Memory B cell (primary cell): ENCODE measurements around the gene TTLL11.
"Not testable (repeated sequence)": the region's sequence is repeated elsewhere in the genome, so short reads cannot be mapped to it uniquely, and the experiment has no call there.

Experiments used
- ATAC-seq: fragments of 150-1000 bp; cut with Tn5 transposase; 2 replicates; pipeline ENCODE4 v1.10.0; 2021; ENCODE audit warnings: low read depth, mild to moderate bottlenecking, moderate library complexity
- DNase-seq, 2 donors: peaks; one replicate each; pipeline ENCODE4 v3.0.0; 2022; ENCODE audit warnings: low spot score in 2 of 2
- H3K27ac Mint-ChIP-seq: one replicate; pipeline ENCODE4 v1.8.0; 2022; ENCODE audit warnings: mild to moderate bottlenecking, moderate library complexity, mixed read lengths
- H3K27me3 Mint-ChIP-seq: one replicate; pipeline ENCODE4 v1.8.0; 2022; ENCODE audit warnings: mixed read lengths
- H3K36me3 Mint-ChIP-seq: one replicate; pipeline ENCODE4 v1.8.0; 2022; ENCODE audit warnings: mild to moderate bottlenecking, mixed read lengths
- H3K4me1 Mint-ChIP-seq: one replicate; pipeline ENCODE4 v1.8.0; 2022; ENCODE audit warnings: mixed read lengths
- H3K4me3 Mint-ChIP-seq: one replicate; pipeline ENCODE4 v1.8.0; 2022; ENCODE audit warnings: mild to moderate bottlenecking, moderate library complexity, mixed read lengths
- H3K9me3 Mint-ChIP-seq: one replicate; pipeline ENCODE4 v1.8.0; 2022; ENCODE audit warnings: mixed read lengths

TTLL11 gene

DNA sequence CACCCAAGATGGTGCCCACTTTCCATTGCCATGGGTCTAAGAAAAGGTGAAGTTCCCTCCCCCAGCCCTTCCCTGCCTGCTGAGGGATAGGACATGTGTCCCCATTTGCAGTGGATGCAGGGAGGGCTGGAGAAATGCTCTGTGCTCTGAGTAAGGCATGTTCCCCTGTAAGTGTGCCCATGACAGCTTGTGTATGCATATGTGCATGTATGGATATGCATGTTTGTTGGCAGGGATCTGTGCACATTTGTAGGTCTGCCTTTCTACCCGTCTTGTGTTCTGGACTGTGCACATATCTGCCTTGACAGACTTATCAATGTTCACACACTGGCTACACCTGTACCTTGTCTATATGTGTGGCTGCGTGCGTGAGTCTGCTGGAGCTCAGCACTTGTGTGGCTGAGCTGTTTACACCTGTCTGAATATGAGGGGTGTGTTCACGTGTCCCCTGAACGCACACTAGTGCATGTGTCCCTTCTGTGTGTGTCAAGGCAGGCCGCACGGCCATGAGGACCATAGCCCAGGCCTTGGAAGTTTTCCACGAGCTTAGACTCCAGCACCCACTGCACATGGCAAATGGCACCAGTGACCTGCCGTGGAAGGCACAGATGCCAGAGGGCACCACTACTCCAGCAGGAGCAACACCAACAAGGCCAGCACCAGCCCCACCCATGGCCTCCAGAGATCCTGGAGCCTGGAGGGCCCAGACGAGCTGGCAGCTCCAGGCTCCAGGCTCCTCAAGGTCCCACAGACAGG, 27.4 kb upstream of the TTLL11 start:
- H3K27ac Mint-ChIP-seq, result no peak overlapping the region
- DNase-seq, result no peak
- no peaks in the 10 kb centered on the region for H3K9me3 Mint-ChIP-seq
- H3K4me1 Mint-ChIP-seq, result peaks cover 6% of the 10 kb centered on the region
- H3K27me3 Mint-ChIP-seq, result peaks cover 15% of the 10 kb centered on the region
- no peaks in the 10 kb centered on the region for H3K36me3 Mint-ChIP-seq
- no peak for ATAC-seq
- no peak overlapping the region for H3K4me3 Mint-ChIP-seq

DNA sequence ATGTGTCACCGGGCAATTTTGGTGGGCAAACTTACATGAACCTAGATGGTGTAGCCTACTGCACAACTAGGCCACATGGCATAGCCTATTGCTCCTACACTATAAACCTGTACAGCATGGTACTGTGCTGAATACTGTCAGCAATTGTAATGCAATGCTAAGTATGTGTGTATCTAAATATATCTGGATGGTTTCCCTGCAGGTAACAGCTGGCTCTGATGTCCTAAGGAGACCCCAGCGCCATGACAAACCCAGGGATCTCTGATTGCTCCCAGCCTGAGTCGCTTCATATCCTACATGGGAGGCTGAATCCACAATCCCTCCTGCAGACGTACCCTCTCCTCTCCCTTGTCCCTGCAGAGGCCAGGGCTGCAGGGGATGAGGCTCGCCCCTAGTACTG, 26.6 kb upstream of the TTLL11 start:
- Mint-ChIP-seq H3K9me3 (no peaks in the 10 kb centered on the region), H3K4me1 (peaks cover 3% of the 10 kb centered on the region), H3K36me3 (no peaks in the 10 kb centered on the region), H3K27me3 (peaks cover 14% of the 10 kb centered on the region), H3K27ac (no peak overlapping the region), H3K4me3 (no peak overlapping the region)
- DNase-seq, result no peak
- no peak for ATAC-seq

DNA sequence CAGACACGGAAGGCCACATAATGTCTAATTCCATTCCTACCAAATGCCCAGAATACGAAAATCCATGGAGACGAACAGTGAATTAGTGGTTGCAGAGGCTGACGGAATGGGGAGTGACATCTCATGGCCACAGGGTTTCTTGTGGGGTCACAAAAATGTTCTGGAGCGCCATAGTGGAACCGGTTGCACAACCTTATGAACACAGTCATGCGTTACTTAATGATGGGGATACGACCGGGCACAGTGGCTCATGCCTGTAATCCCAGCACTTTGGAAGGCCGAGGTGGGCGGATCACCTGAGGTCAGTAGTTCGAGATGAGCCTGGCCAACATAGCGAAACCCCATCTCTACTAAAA, 26.0 kb upstream of the TTLL11 start:
- Mint-ChIP-seq H3K9me3 (no peaks in the 10 kb centered on the region), H3K36me3 (no peaks in the 10 kb centered on the region), H3K4me1 (peaks cover 3% of the 10 kb centered on the region), H3K4me3 (no peak overlapping the region), H3K27me3 (peaks cover 10% of the 10 kb centered on the region), H3K27ac (no peak overlapping the region)
- ATAC-seq (no peak), DNase-seq (no peak)

DNA sequence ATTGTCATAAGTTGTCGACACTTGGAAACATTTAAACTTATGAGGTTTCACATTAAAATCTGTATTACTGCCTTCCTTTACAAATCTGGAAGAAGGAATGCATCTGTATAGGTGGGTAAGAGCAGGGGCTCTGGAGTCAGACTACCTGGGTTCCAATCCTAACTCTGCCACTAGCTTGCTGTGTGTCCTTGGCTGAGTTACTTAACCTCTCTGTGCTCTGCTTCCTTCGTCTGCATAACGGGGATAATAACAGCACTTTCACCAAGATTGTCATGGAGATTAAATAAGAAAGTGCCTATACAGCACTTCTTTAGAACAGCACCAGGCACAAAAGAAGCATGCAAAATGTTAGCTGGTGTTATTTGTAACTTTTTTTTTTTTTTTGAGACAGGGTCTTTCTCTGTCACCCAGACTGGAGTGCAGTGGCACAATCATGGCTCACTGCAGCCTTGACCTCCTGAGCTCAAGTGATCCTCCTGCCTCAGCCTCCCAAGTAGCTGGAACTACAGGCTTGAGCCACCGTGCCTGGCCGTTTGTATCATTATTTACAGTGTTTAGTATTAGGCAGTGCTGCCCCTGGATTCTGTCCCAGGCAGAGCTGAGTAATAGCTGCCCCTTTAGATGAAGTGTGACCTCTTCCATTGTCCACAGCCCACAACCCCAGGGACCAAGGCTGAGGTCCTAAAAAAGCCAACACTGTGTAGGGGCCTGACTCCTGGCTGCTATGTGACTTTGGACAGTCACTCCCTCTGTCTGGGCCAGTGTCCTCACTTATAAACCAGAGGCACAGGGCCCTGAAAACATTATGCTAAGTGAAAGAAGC, 25.4 kb upstream of the TTLL11 start:
- Mint-ChIP-seq H3K36me3 (no peaks in the 10 kb centered on the region), H3K4me3 (no peak overlapping the region), H3K4me1 (peaks cover 3% of the 10 kb centered on the region), H3K9me3 (no peaks in the 10 kb centered on the region), H3K27me3 (peaks cover 9% of the 10 kb centered on the region), H3K27ac (no peak overlapping the region)
- DNase-seq (no peak), ATAC-seq (no peak)

DNA sequence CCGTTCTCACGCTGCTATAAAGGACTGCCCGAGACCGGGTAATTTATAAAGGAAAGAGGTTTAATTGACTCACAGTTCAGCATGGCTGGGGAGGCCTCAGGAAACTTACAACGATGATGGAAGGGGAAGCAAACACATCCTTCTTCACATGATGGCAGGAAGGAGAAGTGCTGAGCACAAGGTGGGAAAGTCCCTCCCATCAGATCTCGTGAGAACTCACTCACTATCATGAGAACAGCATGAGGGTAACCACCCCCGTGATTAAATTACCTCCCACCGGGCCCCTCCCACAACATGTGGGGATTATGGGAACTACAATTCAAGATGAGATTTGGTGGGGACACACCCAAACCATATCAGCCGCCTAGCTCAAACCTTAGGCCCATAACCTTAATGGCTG, 24.1 kb upstream of the TTLL11 start:
- ATAC-seq, result peak; percentile 34
- H3K36me3 Mint-ChIP-seq, H3K27ac Mint-ChIP-seq: not testable (repeated sequence)

DNA sequence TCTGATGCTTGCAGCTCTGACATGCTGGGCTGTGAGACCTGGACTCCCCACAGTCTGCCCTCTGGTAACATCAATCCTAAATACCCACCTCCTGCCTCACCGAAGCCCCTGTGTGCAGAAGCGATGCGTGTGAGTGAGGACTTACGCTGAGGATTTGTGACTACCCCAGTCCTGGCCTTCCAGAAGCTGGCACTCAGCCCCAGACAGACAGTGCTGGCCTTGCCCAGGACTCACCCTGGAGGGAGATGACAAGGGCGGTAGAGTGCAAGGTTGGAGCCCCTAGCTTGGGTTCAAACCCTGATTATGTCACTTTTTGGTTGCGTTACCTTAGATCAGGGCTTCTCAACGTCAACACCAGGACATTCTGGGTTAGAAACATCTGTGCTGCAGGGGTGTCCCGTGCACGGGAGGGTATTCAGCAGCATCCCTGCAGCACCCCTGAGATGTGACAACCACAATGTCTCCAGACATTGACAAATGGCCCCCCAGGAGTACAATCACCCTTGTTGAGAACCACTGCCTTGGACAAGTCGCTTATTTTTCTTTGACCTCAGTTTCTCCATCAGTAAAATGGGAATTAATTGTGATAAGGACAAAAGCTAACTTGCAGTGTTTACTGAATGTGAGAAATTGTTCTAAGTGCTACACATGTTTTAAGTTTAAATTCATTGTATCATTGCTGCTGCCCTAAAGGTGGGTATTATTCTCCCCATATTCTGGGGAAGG, 23.5 kb upstream of the TTLL11 start:
- H3K36me3 Mint-ChIP-seq, result no peaks in the 10 kb centered on the region
- no peak for DNase-seq
- no peak overlapping the region for H3K27ac Mint-ChIP-seq
- H3K9me3 Mint-ChIP-seq, result no peaks in the 10 kb centered on the region
- H3K4me1 Mint-ChIP-seq, result no peaks in the 10 kb centered on the region
- no peak overlapping the region for H3K4me3 Mint-ChIP-seq
- H3K27me3 Mint-ChIP-seq, result peaks cover 14% of the 10 kb centered on the region
- no peak for ATAC-seq

More for the DNA sequence above, 24.1 kb upstream of the TTLL11 start:
- H3K4me1 Mint-ChIP-seq, H3K9me3 Mint-ChIP-seq, H3K4me3 Mint-ChIP-seq, DNase-seq: not testable (repeated sequence)
- peaks cover 13% of the 10 kb centered on the region for H3K27me3 Mint-ChIP-seq

DNA sequence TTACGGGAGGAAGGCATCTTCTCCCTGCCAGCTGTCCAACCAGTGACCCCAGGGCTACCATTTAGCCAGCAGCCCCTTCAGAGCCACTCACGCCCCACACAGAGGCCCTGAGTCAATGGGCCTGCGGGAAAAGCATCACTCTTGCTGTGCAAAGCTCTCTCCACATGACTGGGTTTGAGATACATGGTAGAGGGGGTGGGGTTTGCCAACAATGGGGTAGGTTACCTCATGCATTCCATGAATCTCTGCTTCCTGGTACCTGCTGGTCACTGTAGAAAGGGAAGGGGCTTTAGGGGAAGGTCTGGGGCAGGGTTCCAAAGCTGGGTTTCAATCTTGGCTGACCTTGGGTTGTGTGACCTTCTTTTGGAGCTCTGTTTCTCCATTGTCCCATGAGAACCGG, 22.9 kb upstream of the TTLL11 start:
- Mint-ChIP-seq H3K4me1 (no peaks in the 10 kb centered on the region), H3K27ac (no peak overlapping the region), H3K4me3 (no peak overlapping the region), H3K9me3 (no peaks in the 10 kb centered on the region), H3K36me3 (no peaks in the 10 kb centered on the region), H3K27me3 (peaks cover 14% of the 10 kb centered on the region)
- ATAC-seq, result no peak
- DNase-seq, result no peak

DNA sequence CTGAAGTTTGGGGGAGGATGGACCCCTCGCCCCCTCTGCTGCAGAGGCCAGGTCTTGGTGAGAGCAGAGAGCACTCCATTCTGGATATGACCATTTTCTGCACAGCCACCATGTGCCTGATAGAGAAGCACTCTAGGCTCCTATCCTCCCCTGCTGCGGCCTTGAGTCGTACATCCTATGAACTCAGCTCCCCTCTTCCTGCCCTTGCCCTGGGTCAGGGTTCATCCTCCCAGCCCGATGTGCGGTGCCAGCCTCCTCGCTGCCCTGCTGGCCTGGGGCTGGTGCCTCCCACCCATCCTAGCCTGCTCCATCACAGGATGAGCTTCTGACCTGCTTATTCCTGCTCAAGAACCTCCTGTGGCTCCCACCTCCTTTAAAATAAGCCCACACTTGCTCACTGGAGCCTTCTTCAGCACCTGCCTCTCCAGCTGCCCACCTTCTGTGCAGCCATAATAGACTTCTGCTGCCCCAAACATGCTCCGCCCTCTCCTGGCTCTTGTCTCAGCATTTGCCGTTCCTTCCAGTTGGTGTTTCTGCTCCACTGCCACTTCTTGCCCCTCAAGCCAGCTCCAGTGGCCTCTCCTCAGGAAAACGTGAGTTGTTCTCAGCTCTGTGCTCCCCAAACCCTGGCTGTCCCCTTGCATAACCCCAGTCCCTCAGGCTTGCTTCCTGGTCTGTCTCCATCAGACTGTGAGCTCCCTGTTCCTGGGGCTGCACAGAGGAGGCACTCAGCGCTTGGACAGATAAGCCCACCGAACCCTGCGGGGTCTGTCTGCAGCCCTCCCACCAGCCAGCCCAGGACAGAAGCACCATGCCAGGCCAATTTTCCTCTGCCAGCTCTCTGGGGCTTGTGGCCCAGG, 22.3 kb upstream of the TTLL11 start:
- H3K4me1 Mint-ChIP-seq, result no peaks in the 10 kb centered on the region

DNA sequence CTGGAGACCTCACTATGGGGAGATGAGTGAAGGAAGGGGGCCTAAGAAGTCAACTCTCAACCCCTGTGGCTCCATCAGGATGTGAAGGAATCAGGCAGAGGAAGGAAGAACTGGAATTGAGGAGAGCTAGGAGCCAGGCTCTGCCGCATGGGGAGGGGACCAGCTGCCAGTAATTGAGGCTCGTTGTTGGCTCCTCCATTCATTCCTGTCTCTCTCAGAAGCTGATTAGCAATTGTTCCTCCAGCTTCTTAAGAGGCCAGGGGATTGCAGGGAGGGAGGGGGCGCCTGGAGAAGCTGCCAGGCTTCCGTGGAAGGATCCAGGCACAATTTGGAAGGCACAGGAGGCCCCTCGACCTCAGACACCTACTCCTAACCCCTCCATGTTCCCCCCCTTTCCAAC, 20.5 kb upstream of the TTLL11 start:
- DNase-seq (no peak), ATAC-seq (no peak)
- Mint-ChIP-seq H3K36me3 (no peaks in the 10 kb centered on the region), H3K27me3 (peaks cover 20% of the 10 kb centered on the region), H3K4me3 (no peak overlapping the region), H3K9me3 (no peaks in the 10 kb centered on the region), H3K4me1 (no peaks in the 10 kb centered on the region), H3K27ac (no peak overlapping the region)

More for the DNA sequence above, 22.3 kb upstream of the TTLL11 start:
- DNase-seq, result no peak
- no peak overlapping the region for H3K4me3 Mint-ChIP-seq
- no peaks in the 10 kb centered on the region for H3K9me3 Mint-ChIP-seq
- no peak overlapping the region for H3K27ac Mint-ChIP-seq
- H3K27me3 Mint-ChIP-seq, result peaks cover 16% of the 10 kb centered on the region
- ATAC-seq, result no peak
- H3K36me3 Mint-ChIP-seq, result no peaks in the 10 kb centered on the region

DNA sequence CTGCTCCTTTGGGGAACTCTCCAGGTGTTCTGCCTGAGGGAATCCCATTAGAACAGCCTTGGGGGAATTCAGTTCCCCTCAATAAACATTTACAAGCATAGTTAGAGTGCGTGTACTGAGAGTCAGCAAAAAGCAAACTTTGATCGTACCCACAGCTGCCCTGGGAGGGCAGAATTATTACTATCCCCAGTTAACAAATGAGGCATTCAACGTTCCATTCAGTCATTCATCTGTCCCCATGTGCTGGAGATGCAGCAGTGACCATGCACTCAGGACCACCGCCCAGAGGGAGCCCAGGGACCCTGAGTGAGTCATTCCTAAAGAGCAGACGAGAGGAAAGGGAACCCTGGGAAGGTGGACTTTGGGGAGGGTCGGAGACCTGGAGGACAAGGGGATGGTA, 19.1 kb upstream of the TTLL11 start:
- no peak overlapping the region for H3K4me3 Mint-ChIP-seq
- H3K27ac Mint-ChIP-seq, result no peak overlapping the region
- H3K9me3 Mint-ChIP-seq, result no peaks in the 10 kb centered on the region
- ATAC-seq (no peak), DNase-seq (no peak)
- H3K4me1 Mint-ChIP-seq, result no peaks in the 10 kb centered on the region
- no peaks in the 10 kb centered on the region for H3K36me3 Mint-ChIP-seq
- H3K27me3 Mint-ChIP-seq, result peaks cover 20% of the 10 kb centered on the region

DNA sequence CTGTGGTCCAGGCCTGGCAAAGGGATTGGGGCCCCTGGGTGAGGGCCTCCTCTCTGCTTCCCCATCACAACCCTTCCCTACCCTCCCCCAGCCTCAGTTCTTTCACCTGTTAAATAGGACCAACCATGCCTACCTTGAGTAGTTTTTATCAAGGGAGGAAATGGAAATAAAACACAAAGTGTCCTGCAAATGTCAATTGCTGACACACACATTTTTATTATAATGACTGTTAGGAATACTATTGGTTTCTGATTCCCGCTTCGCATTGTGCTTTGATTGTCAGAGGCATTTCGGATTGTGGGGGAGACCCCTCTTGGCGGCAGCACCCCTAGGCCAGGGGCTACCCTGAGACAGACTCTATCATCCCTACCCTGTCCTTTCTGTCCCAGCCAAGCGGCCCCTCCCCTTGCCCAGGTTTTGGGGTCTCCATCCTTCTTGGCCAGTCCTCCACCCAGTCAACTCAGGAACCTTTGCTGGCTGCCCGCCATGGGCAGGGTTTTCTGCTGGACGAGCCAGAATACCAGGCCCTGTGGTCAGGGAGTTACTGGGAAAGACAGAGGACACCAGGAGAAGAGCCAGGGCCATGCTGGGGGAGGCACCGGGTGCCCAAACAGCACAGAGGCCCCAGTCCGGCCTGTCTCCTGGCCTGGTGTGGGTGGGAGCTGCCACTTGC, 18.4 kb upstream of the TTLL11 start:
- DNase-seq (no peak), ATAC-seq (no peak)
- Mint-ChIP-seq H3K27ac (no peak overlapping the region), H3K36me3 (no peaks in the 10 kb centered on the region), H3K4me3 (no peak overlapping the region), H3K4me1 (no peaks in the 10 kb centered on the region), H3K27me3 (peaks cover 20% of the 10 kb centered on the region), H3K9me3 (no peaks in the 10 kb centered on the region)

DNA sequence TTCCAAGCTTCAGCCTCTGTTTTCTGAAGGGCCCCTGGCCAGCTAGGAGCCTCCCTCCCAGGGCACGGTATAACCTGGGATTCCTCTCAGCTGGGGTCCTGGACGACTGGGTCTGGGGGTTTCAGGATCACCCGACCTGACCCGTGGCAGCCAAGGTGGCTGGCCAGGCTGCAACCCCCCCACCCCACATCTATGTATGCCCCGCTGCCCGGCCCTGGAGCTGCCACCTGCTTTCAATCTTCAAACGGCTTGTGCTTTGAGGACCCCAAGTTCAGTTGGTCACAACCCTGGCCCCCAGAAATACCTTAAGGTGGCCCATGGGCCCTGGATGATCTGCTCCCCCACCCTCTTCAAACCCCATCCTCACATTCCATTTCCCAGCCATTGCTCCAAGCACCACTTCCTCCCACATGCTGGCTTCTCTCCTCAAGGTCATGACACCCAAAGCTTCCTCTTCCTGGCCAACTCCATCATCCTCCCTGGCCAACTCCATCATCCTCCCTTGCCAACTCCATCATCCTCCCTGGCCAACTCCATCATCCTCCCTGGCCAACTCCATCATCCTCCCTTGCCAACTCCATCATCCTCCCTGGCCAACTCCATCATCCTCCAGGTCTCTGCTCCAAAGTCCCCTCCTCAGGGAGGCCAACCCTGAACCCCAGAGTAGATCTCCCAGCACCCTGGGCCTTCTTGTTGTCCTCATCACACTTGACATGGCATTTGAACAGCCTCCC, 17.2 kb upstream of the TTLL11 start:
- Mint-ChIP-seq H3K36me3 (no peaks in the 10 kb centered on the region), H3K27ac (no peak overlapping the region), H3K27me3 (peaks cover 17% of the 10 kb centered on the region), H3K4me1 (no peaks in the 10 kb centered on the region), H3K4me3 (no peak overlapping the region), H3K9me3 (no peaks in the 10 kb centered on the region)
- ATAC-seq (no peak), DNase-seq (no peak)
